ENCODE measurements around the gene AXIN1.

GRCh38 chr16:373848-374615 lies 21.5 kb upstream of the AXIN1 start:
- TF ChIP-seq POLR2A (IDR thresholded peaks at IDR 0.05) (no peak), CTCF (IDR thresholded peaks at IDR 0.05) (no peak)
